AG04449 (cell line): ENCODE data around the gene DRD2.
"Not testable (repeated sequence)": the region's sequence is repeated elsewhere in the genome, so short reads cannot be mapped to it uniquely, and the experiment has no call there.

Experiments used
- CTCF ChIA-PET: fragments of 350-600 bp; formaldehyde crosslinking; extraction: SDS; loops from one replicate; lab custom pipeline; 2021; ENCODE audit warnings: antibody characterized with exemption; lab: Yijun Ruan, JAX
- POLR2A ChIA-PET: fragments of 400-600, 350-600 bp; formaldehyde crosslinking; extraction: SDS; loops from one replicate; lab custom pipeline; 2020; ENCODE audit warnings: antibody characterized with exemption, inconsistent platforms; lab: Yijun Ruan, JAX
- DNase-seq: peaks from one replicate; pipeline ENCODE4 v3.0.0-alpha.2; 2010; ENCODE audit warnings: low read depth, low spot score
- H3K4me3 ChIP-seq: 2 replicates; pipeline ENCODE4 v1.5.1; 2011; ENCODE audit warnings: low read depth, mild to moderate bottlenecking, control low read depth, low read length
- CTCF ChIP-seq: IDR thresholded peaks from one replicate; pipeline ENCODE4 v1.5.1; 2011; ENCODE audit warnings: mild to moderate bottlenecking, moderate library complexity, low read length, control low read depth, inconsistent platforms; ENCODE audit not compliant: insufficient read depth; ENCODE audit errors: missing control alignments

The DRD2 gene

GRCh38 chr11:113475160-113475761 lies at the start of gene DRD2:
DRD2 (minus strand) TSS chr11:113475398; CDS start chr11:113424651, 50,747 bp downstream.
- POLR2A ChIA-PET: no interaction called here
- CTCF ChIA-PET: no interaction called here
- H3K4me3 ChIP-seq: no peak within 1 kb of the TSS
- DNase-seq: no peak
- TF ChIP-seq CTCF: no peak

- CTCF ChIA-PET, DNase-seq, POLR2A ChIA-PET, H3K4me3 ChIP-seq: not testable (repeated sequence)
Observed at GRCh38 chr11:113523906-113524305, 48.7 kb upstream of the DRD2 start.

- TF ChIP-seq CTCF: no peak
- no peak for DNase-seq
- CTCF ChIA-PET: interaction anchor here (1.1 kb wide), 1 partner anchor 10 kb away, joined by 4 read pairs; no protein-coding TSS in a partner anchor
- no peak overlapping the region for H3K4me3 ChIP-seq
- POLR2A ChIA-PET: no interaction called here
Observed at GRCh38 chr11:113521737-113522517, 46.7 kb upstream of the DRD2 start.

- no peak overlapping the region for H3K4me3 ChIP-seq
- no peak for DNase-seq
- no peak for TF ChIP-seq CTCF
- POLR2A ChIA-PET: no interaction called here
- CTCF ChIA-PET: interaction anchor here (1.3 kb wide), 1 partner anchor 214 kb away, joined by 3 read pairs; no protein-coding TSS in a partner anchor
Observed at GRCh38 chr11:113519989-113520613, 44.9 kb upstream of the DRD2 start.

GRCh38 chr11:113518716-113519495 lies 43.7 kb upstream of the DRD2 start:
- H3K4me3 ChIP-seq: no peak overlapping the region
- TF ChIP-seq CTCF: no peak
- no peak for DNase-seq
- ChIA-PET POLR2A (no interaction called here), CTCF (interaction anchor here (0.9 to 1.6 kb wide), 3 partner anchors 13 to 213 kb away, joined by 3 to 4 read pairs (median 3); no protein-coding TSS in a partner anchor)

- DNase-seq: no peak
- no peak for TF ChIP-seq CTCF
- H3K4me3 ChIP-seq: no peak overlapping the region
- ChIA-PET CTCF (interaction anchor here (1.8 kb wide), 1 partner anchor 15 kb away, joined by 7 read pairs; no protein-coding TSS in a partner anchor), POLR2A (interaction anchor here (0.8 kb wide), 1 partner anchor 187 kb away, joined by 3 read pairs; no protein-coding TSS in a partner anchor)
Observed at GRCh38 chr11:113517361-113517760, 42.2 kb upstream of the DRD2 start.
